ENCODE measurements around the gene SF3B6.
"Not testable (repeated sequence)": the region's sequence is repeated elsewhere in the genome, so short reads cannot be mapped to it uniquely, and the experiment has no call there.

The SF3B6 gene

DNA sequence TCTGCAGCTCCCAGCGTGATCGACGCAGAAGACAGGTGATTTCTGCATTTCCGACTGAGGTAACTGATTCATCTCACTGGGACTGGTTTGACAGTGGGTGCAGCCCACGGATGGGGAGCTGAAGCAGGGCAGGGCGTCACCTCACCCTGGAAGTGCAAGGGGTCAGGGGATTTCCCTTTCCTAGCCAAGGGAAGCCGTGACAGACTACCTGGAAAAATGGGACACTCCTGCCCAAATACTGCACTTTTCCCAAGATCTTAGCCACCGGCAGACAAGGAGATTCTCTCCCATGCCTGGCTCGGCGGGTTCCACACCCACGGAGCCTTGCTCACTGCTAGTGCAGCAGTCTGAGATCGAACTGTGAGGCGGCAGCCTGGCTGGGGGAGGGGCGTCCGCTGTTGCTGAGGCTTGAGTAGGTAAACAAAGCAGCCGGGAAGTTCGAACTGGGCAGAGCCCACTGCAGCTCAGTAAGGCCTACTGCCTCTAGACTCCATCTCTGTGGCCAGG lies 19.1 kb upstream of the SF3B6 start:
- peak in 9 of 56 donors; percentile 3 to 59 (median 46) for DNase-seq

DNA sequence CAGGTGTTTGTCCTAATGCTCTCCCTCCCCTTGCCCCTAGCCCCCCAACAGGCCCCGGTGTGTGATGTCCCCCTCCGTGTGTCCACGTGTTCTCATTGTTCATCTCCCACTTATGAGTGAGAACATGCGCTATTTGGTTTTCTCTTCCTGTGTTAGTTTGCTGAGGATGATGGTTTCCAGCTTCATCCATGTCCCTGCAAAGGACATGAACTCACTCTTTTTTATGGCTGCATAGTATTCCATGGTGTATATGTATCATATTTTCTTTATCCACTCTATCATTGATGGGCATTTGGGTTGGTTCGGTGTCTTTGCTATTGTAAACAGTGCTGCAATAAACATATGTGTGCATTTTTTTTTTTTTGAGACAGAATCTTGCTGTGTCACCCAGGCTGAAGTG lies 17.1 kb upstream of the SF3B6 start:
- not testable (repeated sequence) for DNase-seq

DNA sequence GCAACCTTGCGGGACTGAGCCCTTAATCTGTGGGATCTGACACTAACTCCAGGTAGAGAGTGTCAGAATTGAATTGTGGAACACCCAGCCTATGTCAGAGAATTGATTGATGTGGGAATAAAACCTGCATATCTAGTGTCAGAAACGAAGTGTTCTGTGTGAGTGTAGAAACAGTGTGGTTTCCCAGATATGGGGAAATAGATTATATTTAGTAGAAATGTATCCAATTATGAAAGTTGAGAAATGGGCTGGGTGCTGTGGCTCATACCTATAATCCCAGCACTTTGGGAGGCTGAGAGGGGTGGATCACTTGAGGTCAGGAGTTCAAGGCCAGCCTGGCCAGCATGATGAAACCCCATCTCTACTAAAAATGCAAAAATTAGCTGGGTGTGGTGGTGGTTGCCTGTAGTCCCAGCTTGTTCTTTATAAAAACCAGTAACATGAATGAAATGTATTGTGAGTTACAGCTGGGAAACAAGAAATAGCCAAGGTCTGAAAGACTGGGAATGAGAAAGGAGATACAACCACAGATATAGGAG lies 12.8 kb upstream of the SF3B6 start:
- DNase-seq = no peak

DNA sequence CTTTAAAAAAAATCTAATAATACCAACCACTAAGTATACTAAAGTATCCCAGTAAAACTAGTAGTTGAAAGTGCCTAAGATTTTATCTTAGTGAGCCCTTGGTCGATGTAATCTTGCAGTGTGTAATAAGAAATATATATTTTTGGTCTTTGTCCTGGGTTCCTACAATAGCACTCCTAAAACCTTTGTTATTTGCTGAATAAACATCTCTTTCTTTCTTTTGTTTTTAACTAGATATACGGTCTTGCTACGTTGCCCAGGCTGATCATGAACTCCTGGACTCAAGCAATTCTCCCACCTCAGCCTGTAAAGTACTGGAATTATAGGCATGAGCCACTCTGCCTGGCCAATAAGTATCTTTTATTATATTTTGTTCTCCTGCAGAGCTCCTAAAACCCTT lies 10.9 kb upstream of the SF3B6 start:
- DNase-seq = no peak

DNA sequence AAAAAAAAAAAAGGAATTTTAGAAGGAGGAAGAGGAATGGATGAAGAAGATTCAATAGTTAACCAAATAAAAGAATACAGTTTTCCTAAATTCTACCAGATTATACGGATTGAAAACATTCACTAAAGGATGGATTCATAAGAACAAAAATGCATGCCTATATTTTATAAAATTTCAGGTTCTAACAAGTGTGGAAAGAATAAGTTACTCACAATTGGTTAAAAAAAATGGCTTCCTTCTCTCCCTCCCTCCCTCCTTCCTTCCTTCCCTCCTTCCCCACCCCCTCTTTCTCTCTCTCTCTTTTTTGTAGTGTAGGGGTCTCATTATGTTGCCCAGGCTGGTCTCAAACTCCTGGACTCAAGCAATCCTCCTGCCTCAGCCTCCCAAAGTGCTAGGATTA lies 10.1 kb upstream of the SF3B6 start:
- DNase-seq = no peak

DNA sequence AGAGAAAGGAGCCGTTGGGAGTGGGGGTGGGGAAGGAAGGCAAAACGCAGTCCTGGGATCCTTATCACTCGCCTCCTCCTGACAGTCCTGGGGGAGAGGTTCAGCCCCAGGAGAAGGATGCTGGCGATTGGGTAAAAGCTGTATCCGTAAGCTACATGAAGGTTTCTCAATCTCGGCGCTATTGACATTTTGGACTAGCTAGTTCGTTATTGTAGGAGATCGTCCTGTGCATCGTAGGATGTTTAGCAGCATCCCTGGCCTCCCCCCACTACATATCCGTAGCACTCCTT lies 9.0 kb upstream of the SF3B6 start:
- DNase-seq = no peak

DNA sequence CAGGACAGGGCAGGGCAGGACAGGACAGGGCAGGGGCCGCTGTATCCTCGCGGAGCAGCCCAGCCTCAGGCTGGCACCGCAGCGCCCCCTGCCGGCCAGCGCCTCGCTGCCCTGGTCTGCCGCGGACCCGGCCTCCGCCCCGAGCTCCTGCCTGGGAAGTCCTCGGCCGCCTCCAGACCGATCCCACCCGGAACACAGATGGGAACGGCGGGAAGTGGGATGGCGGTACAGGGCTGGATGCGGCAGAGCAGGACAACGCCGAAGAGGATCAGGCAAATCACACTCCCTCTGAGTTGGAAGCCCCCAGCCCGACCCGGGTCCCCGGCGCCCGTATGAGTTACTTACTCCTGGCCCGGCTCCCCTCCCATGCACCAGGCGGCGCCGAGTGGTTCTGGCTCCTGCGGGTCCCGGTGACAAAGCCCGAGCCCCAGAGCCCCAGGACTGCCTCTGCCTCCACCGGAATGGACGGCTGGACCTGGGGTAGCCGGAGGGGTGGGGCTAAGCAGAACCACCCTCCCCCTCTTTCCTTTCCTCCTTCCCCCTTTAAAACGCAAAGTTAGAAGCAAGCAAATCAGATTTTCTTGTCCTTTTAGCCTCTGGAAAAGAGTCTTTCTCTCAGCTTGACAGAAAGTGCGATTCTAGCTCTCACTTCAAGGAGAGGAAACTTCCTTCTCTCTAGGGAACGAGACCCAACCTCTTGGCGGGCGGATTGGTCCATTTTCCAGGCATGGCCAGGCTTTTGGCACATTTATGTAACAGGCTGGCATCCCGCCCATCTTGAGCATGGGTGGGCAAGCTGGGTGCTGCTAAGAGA lies 8.5 kb upstream of the SF3B6 start, which contains the start of gene TP53I3:
Gene TP53I3 (minus strand): TSS at position 449 of the 814 bp plus-strand sequence. CDS start 508 bp downstream, outside the sequence.
- peak in 54 of 56 donors; percentile 22 to 85 (median 69) for DNase-seq

DNA sequence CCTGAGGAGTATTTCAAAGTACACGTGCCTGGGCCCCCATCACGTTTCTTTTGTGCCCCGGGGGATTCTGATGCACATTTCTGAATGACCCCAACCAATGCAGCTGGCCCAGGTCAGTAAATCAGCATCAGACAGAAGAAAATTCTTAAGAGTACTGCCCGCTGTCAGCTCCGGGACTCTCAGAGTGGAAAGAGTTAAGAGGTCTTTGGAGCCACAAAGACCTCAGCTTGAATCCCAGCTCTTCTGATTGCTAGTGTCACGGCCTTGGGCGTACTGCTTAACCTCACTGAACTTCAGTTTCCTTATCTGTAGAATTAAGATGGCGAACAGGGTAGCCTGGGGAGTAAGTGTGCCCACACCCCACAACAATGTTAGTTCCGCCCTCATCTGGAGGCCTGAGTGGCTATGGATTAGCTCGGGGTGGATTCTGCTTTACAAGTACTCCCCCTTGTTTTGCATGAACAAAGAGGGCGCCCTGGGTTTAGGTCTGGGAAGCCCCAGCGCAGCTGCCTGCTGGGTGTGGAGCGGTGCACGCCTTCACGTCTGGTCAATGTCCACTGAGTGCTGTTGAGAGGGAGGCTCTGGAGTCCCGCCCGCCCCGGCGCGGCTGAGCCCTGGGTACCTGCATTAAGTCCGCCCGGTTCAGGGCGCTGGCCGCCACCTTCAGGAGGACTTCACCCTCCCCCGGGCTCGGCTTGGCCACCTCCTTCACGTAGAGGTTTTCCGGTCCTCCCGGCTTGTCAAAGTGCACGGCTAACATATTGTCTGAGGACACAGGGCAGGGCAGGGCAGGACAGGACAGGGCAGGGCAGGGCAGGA lies 7.7 kb upstream of the SF3B6 start:
- DNase-seq = peak in 11 of 56 donors; percentile 25 to 69 (median 57)

DNA sequence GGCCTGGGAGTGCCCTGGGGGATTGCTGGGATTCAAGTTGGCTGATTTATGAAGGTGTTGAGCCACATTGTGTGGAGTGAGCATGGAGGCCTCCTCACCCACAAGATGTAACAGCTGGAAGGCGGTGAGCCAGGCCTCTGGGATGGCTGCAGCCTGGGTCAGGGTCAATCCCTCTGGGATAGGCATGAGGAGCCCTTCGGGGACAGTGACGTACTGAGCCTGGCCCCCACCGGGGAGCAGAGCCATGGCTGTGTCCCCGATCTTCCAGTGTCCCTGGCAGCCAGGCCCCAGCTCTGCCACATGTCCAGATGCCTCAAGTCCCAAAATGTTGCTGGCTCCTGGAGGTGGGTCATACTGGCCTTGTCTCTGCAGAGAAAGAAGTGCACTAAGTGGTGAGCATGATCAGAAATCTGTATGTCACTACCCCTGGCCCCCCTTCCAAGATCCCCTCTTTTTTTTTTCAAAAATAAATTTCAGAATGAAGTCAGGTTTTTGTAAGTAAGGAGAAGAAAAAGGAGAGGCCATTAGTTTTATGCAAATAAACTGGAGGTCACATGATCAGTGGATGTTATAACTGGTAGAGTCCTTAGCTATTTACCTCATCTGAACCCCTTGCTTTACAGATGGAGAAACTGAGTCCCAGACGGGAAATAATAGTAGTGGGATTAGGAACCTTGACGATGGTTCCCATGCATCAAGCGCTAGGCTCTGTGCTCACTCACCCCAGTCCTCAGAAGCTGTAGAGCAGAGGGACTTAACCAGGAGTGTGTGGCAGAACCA lies 6.9 kb upstream of the SF3B6 start:
- no peak for DNase-seq

DNA sequence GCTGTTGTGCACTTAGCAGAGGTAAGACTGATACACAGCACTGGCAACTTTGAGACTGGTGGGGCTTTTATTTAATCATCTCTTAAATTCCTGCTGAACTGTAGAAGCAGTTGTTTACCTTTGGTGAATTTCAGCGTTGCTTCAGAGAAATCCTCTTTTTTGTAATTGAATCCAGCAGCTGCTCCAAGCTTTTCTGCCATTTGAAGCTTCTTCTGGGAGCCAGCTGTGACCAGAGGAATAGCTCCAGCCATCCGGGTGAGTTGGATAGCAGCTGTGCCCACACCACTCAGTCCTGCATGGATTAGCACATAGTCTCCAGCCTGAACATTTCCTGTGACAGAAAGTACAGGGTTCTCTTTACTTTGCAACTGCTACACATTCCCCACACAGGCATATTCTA lies 4.6 kb upstream of the SF3B6 start:
- no peak for DNase-seq

DNA sequence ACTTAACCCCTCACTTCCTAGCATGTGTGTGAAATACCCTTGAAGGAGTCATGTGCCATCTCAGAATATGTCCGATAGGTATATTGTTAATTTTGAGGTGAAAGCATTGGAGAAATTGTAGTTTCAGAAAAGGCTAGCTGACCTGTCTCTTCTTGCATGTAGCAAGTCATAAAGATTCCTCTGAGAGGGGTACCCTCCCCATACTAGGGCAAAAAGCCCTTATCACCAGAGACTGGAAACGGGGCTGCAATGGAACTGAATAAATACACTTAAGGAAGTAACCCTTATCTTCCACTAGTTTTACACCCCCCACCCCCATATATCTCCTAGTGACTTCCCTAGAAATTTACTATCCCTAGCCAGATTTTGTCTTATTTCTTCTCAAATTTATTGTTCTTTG lies 1.8 kb upstream of the SF3B6 start:
- DNase-seq = no peak

DNA sequence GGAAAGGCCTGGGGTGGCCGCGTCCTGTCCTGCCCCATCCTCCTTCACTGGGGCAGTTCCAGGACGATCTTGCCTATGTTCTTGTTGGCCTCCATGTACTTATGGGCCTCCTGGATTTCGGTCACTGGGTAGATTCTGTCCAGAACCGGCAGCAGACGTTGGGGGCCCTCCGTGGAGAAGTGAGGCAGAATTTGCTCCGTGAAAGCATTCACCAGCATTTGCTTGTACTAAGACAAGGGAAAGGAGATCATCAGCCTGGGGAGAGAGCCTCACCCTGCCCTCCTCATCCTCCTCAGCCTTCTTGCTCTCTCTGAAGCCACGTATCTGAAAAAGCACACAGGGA lies 1.4 kb upstream of the SF3B6 start:
- DNase-seq = peak in 9 of 56 donors; percentile 19 to 68 (median 38)

DNA sequence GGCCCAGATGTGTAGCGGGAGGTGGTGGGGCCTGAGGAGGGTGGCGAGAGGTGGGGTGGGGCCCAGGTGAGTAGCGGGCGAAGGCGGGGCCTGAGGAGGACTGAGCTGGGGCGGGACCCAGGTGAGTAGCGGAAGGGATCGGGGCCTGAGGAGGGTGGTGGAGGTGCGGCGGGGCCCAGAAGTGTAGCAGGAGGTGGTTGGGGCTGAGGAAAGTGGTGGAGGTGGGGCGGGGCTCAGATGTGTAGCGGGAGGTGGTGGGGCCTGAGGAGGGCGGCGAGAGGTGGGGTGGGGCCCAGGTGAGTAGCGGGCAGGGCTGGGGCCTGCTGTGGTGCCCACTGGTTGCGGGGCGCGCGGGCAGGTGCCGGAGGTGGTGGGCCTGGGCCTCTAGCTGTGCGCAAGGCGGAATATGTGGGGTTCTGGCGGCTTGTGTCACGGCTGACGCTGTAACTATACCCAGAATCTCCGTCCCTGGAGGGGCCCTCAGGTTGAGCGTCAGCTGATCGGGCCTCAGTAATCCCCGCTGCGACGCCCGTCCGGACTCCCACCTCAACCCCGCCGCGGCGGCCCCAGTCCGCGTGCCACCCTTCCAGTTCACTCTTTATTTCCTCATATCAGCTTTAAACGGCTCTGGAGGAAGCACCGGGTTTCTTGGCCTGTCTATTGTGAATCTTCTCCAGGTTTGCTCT lies 866 bp upstream of the SF3B6 start:
- DNase-seq = peak in 27 of 56 donors; percentile 1 to 66 (median 41)

DNA sequence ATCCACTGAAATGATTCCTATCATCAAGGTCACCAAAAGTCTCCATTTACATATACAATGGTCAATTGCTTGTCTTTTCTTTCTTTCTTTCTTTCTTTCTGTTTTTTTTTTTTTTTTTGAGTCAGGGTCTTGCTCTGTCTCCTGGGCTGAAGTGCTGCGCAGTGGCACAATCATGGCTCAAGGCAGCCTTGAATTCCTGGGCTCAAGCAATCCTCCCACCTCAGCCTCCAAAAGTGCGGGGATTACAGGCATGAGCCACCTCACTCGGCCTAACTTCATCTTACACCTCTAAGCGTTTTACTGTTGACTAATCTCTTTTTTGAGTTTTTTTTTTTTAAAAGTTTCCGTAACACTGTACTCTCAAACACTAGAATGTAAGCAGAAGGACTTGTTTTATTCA lies 867 bp downstream of the SF3B6 start:
- no peak for DNase-seq

DNA sequence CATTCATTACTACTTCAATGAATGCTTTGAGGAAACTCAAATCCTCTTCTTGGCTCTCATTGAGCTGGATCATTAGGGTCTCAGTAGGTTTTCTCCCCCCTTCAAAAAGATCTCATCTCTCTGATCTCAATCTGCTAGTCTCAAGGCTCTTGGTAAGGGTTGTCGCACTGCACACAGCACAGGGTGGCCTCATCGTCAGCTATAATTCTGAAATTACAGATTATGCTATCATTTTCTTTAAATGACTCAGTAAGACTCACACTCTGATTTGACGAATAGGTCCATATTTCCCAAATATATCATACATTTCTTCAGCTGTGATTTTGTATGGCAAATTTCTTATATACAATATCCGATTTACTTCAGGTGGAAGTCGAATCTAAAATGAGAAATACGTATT lies 2.3 kb downstream of the SF3B6 start:
- DNase-seq = no peak

DNA sequence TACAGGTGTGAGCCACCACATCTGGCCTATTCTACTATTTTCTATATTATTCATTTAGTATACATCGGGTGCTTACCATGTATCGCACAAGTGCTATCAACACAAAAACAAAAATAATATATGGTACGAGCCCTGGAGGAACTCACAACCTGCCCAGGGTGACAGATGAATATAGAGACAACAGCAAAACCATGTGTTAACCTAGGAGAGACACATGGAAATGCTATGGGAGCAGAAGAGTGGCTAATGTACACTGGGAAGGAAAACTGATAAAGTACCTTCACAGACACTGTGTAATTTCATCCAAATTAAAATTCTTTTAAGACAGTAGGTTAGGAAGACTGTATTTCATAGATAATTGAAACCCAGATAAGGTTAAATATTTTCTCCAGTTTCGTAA lies 3.9 kb downstream of the SF3B6 start:
- no peak for DNase-seq

DNA sequence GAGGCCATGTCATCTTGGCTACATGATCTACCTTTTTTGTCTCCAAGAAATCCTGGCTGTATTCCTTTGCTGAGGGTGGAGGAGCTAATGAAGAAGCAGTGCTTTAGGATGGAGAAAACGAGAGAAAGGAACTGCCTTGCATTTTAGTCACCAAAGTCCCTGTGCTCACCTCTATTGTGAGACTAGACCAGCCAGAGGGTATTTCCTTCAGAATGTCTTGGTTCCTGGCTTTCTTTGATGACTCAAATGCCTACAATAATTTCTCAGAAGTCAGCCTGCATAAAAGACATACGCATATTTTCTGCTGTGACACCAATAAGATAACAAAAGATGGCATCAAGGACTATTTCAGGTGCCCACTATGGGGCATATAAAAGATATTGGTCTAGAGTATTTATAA lies 10.8 kb downstream of the SF3B6 start:
- DNase-seq = no peak

DNA sequence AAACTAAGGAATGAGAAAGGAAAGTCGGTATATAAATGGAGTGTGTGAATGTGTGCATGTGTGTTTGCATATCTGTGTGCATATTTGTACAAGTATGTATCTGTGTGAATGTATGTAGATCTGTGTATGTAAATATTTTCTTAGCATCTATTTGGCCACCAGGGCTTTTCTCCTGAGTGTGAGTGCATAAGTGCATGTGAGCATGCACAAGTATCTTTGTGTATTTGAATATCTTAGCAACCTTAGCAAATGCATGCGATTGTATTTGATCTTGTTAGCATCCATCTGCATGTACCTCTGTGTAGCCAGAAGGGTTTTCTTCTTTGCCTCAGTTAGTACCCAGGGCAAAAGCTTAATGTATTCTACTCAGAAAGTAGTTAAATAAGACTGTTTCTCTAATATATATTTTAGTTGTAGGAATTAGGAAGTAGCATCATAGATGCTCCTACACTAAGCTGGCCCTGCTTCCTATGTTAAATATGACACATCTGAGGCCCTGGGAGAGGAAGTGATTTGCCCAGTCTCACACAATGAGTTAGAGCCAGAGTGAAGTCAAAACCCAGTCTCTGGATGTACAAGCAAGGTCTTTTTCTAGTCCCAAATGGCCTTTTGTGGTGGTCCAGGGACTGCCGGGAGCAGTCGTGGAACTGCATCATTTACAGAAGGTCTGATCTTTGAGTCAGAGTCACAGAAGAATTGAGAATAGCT lies 17.4 kb downstream of the SF3B6 start:
- no peak for DNase-seq

DNA sequence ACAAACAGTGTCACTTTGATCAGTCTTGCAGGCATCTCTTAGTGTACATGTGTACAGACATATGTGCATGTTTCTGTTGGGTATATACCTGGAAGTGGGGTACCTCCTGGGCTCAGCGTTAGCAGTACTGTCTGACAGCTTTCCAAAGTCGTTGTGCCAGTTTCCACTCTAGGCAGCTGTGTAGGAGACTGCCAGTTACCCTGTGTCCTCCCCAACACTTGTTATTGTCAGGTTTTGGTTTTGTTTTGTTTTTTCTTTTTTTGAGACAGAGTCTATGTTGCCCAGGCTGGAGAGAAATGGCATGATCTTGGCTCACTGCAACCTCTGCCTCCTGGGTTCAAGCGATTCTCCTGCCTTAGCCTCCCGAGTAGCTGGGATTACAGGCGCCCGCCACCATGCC lies 20.4 kb downstream of the SF3B6 start:
- no peak for DNase-seq

DNA sequence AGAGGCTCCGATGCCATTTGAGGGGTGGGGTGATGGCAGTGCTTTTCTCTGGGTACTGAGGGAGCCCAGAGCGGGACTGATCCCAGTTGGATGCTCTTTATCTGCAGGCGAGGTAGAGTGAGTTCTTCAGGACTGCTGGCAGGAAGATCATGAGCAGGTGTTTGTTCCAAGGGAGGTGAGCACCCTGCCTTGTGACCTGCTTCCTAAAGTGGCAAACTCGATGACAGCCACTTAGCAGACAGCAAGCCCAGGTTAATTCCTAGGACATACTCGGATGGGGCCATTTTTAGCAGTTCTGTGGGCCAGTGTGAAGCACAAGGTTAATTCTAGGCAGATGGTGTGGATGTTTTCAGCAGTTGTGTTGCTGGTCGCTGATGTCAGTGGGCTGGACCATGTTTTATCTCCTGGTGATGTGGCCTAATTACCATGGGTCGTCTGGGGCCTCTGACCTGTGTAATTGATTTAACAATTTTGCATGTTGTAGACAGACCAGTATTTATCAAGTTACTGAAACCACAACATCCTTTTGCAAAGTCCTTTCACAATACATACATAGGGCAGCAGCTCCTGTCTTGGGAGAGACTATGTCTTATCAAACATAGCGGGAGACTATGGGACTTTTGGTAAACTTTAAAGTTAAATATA lies 21.6 kb downstream of the SF3B6 start:
- DNase-seq = no peak

All from nucleus accumbens (tissue), 56 donors.